ENCODE data around the gene GNB1L. TPM values are rescaled to one million over a fixed set of nuclear protein-coding genes. Genes with fewer than 3 reads are reported as not detected.
A peak's percentile ranks its signal among the peaks of the same experiment; 100 is the strongest.
"Not testable (repeated sequence)": the region's sequence is repeated elsewhere in the genome, so short reads cannot be mapped to it uniquely, and the experiment has no call there.

GNB1L gene
- total RNA-seq, 4 donors from 2014 or later: 0.59 to 12.2 (median 3.1) TPM

GRCh38 chr22:19884954-19885751, 30.5 kb upstream of the GNB1L start:
- intact Hi-C loops (cut with DNase I; ENCODE audit: low total_unique reads): no loop called here
- H3K4me1 ChIP-seq: peaks cover 0 to 13% of the 10 kb centered on the region in 2 donors
- no peaks in the 10 kb centered on the region for H3K36me3 ChIP-seq
- no peaks in the 10 kb centered on the region for H3K27me3 ChIP-seq
- TF ChIP-seq CTCF (IDR thresholded peaks at IDR 0.05) (no peak), POLR2A (IDR thresholded peaks at IDR 0.05) (no peak)
- no peak for DNase-seq
- H3K4me3 ChIP-seq: no peak overlapping the region
- no peak overlapping the region for H3K27ac ChIP-seq
- H3K9me3 ChIP-seq: no peaks in the 10 kb centered on the region

- TF ChIP-seq CTCF (IDR thresholded peaks at IDR 0.05): no peak
- TF ChIP-seq POLR2A (IDR thresholded peaks at IDR 0.05): no peak
- Histone ChIP-seq H3K27ac (no peak overlapping the region), H3K4me1 (peaks cover 0 to 13% of the 10 kb centered on the region in 2 donors), H3K27me3 (no peaks in the 10 kb centered on the region), H3K9me3 (no peaks in the 10 kb centered on the region), H3K4me3 (no peak overlapping the region), H3K36me3 (no peaks in the 10 kb centered on the region)
- DNase-seq: peak; percentile 11 to 20
- intact Hi-C loops (cut with DNase I; ENCODE audit: low total_unique reads): no loop called here
These were observed 29.7 kb upstream of the GNB1L start for GRCh38 chr22:19884161-19884953.

GRCh38 chr22:19883446-19883845, 28.8 kb upstream of the GNB1L start:
- H3K4me1 ChIP-seq: peaks cover 0 to 13% of the 10 kb centered on the region in 2 donors
- H3K4me3 ChIP-seq; H3K9me3 ChIP-seq; H3K36me3 ChIP-seq; intact Hi-C loops (cut with DNase I; ENCODE audit: low total_unique reads); H3K27me3 ChIP-seq; H3K27ac ChIP-seq: not testable (repeated sequence)
- DNase-seq: peak in 1 of 2 donors; percentile 1

GRCh38 chr22:19882446-19883381, 28.0 kb upstream of the GNB1L start:
- H3K4me1 ChIP-seq: peaks cover 0 to 13% of the 10 kb centered on the region in 2 donors
- no peak overlapping the region for H3K4me3 ChIP-seq
- intact Hi-C loops (cut with DNase I; ENCODE audit: low total_unique reads): no loop called here
- TF ChIP-seq POLR2A (IDR thresholded peaks at IDR 0.05): no peak
- no peak for TF ChIP-seq CTCF (IDR thresholded peaks at IDR 0.05)
- no peaks in the 10 kb centered on the region for H3K27me3 ChIP-seq
- no peak overlapping the region for H3K27ac ChIP-seq
- H3K9me3 ChIP-seq: no peaks in the 10 kb centered on the region
- no peaks in the 10 kb centered on the region for H3K36me3 ChIP-seq
- DNase-seq: peak; percentile 9 to 13

- Histone ChIP-seq H3K27ac (no peak overlapping the region), H3K9me3 (no peaks in the 10 kb centered on the region), H3K27me3 (no peaks in the 10 kb centered on the region), H3K4me3 (no peak overlapping the region), H3K4me1 (peaks cover 0 to 16% of the 10 kb centered on the region in 2 donors), H3K36me3 (no peaks in the 10 kb centered on the region)
- DNase-seq: peak; percentile 27 to 51
- intact Hi-C loops (cut with DNase I; ENCODE audit: low total_unique reads): no loop called here
- TF ChIP-seq POLR2A (IDR thresholded peaks at IDR 0.05) (no peak), CTCF (IDR thresholded peaks at IDR 0.05) (no peak)
These were observed 26.3 kb upstream of the GNB1L start for GRCh38 chr22:19880786-19881569.
